Activated CD4-positive, alpha-beta T cell treated with anti-CD3 and anti-CD28 coated beads, Interleukin-2, amount 50 U/mL, for 24 hours (primary cell): Measurements from ENCODE around the gene C16orf78.

Experiments
- DNase-seq, 2 donors: peaks; one replicate each; pipeline ENCODE4 v3.0.0-alpha.2; 2020; ENCODE audit warnings: low read depth in 1 of 2, low spot score in 1 of 2

C16orf78 gene

GRCh38 chr16:49382916-49383315 is 9.3 kb downstream of the C16orf78 start:
- DNase-seq, result no peak

GRCh38 chr16:49395021-49395420 is 21.4 kb downstream of the C16orf78 start:
- DNase-seq, result no peak

GRCh38 chr16:49396206-49396720 is 22.7 kb downstream of the C16orf78 start:
- DNase-seq, result no peak

- no peak for DNase-seq
Observed at GRCh38 chr16:49398761-49399160, 25.2 kb downstream of the C16orf78 start.

GRCh38 chr16:49399594-49400364 is 26.2 kb downstream of the C16orf78 start:
- DNase-seq, result no peak

- no peak for DNase-seq
Observed at GRCh38 chr16:49400611-49401010, 27.0 kb downstream of the C16orf78 start.

- DNase-seq, result no peak
Observed at GRCh38 chr16:49405123-49405522, 31.5 kb downstream of the C16orf78 start.

- no peak for DNase-seq
Observed at GRCh38 chr16:49405530-49405929, 31.9 kb downstream of the C16orf78 start.

GRCh38 chr16:49407873-49408550 is 34.4 kb downstream of the C16orf78 start:
- DNase-seq, result peak; percentile 15 to 42

- DNase-seq, result no peak
Observed at GRCh38 chr16:49409121-49409520, 35.5 kb downstream of the C16orf78 start.

GRCh38 chr16:49410226-49410625 is 36.6 kb downstream of the C16orf78 start:
- no peak for DNase-seq

GRCh38 chr16:49411121-49411970 is 37.7 kb downstream of the C16orf78 start:
- DNase-seq, result no peak

- DNase-seq, result no peak
Observed at GRCh38 chr16:49414671-49415070, 41.1 kb downstream of the C16orf78 start.

GRCh38 chr16:49415083-49415482 is 41.5 kb downstream of the C16orf78 start:
- DNase-seq, result no peak

- no peak for DNase-seq
Observed at GRCh38 chr16:49416001-49416675, 42.5 kb downstream of the C16orf78 start.

- no peak for DNase-seq
Observed at GRCh38 chr16:49417354-49417753, 43.8 kb downstream of the C16orf78 start.

- DNase-seq, result no peak
Observed at GRCh38 chr16:49419006-49419405, 45.4 kb downstream of the C16orf78 start.

- no peak for DNase-seq
Observed at GRCh38 chr16:49419862-49420261, 46.3 kb downstream of the C16orf78 start.

- DNase-seq, result no peak
Observed at GRCh38 chr16:49422896-49423295, 49.3 kb downstream of the C16orf78 start.

GRCh38 chr16:49424961-49425360 is 51.4 kb downstream of the C16orf78 start:
- no peak for DNase-seq

GRCh38 chr16:49427771-49428170 is 54.2 kb downstream of the C16orf78 start:
- no peak for DNase-seq
